HEK293T (cell line): ENCODE data around the gene POLR3A.

Experiments used
- ARNT ChIP-seq: fragments of 450-650 bp; IDR thresholded peaks from 2 replicates; pipeline ENCODE4 v1.6.1; 2017; ENCODE audit warnings: mild to moderate bottlenecking
- BHLHE40 ChIP-seq: fragments of 450-650 bp; IDR thresholded peaks from 2 replicates; pipeline ENCODE4 v1.6.1; 2016; ENCODE audit warnings: mild to moderate bottlenecking, moderate library complexity, borderline replicate concordance
- CTBP1 ChIP-seq: fragments of 450-650 bp; IDR thresholded peaks from 2 replicates; pipeline ENCODE4 v1.6.1; 2016; ENCODE audit warnings: borderline replicate concordance
- ELF4 ChIP-seq: fragments of 450-650 bp; IDR thresholded peaks from 2 replicates; pipeline ENCODE4 v1.6.1; 2017; ENCODE audit warnings: antibody characterized with exemption
- FOXA1 ChIP-seq: fragments of 450-650 bp; IDR thresholded peaks from 2 replicates; pipeline ENCODE4 v1.6.1; 2016; ENCODE audit warnings: mild to moderate bottlenecking
- FOXM1 ChIP-seq: fragments of 450-650 bp; IDR thresholded peaks from 2 replicates; pipeline ENCODE4 v1.6.1; 2017; ENCODE audit warnings: mild to moderate bottlenecking, borderline replicate concordance
- HDGF ChIP-seq: fragments of 450-650 bp; IDR thresholded peaks from 2 replicates; pipeline ENCODE4 v1.6.1; 2017; ENCODE audit warnings: antibody characterized with exemption, borderline replicate concordance
- L3MBTL2 ChIP-seq: fragments of 450-650 bp; conservative IDR thresholded peaks from 2 replicates; pipeline ENCODE4 v1.6.1; 2016; ENCODE audit warnings: mild to moderate bottlenecking
- NFRKB ChIP-seq: fragments of 450-650 bp; IDR thresholded peaks from 2 replicates; pipeline ENCODE4 v1.6.1; 2016; ENCODE audit warnings: mild to moderate bottlenecking, moderate library complexity
- SP1 ChIP-seq: fragments of 450-650 bp; IDR thresholded peaks from 2 replicates; pipeline ENCODE4 v1.6.1; 2017
- TARDBP ChIP-seq: fragments of 450-650 bp; IDR thresholded peaks from 2 replicates; pipeline ENCODE4 v1.6.1; 2016
- ZNF384 ChIP-seq: fragments of 450-650 bp; IDR thresholded peaks from 2 replicates; pipeline ENCODE4 v1.6.1; 2016
- TF ChIP-seq, protein P1 (sequence below): fragments of 450-650 bp; IDR thresholded peaks from 2 replicates; pipeline ENCODE4 v1.6.1; 2016

DNA sequence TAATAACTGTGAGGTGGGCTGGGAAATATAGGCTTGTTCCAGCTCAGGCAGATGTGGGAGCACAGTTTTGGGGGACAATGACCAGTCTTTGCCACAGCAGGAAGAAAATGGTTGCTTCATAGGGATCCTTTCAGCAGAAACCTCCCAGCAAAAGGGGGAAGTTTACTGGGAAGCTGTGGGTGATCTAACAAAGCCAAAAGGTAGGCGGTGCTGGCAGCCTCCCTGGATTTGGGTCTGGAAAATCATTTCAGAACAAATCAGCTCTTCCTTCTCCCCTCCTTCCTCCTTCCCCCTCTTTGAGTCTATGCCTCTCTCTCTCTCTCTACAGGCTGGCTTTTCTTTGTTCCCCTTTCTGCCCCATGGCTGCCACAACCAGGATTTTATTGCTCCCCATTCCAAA, 20.5 kb upstream of the POLR3A start:
- TF ChIP-seq TARDBP, result no peak
- TF ChIP-seq HDGF, result no peak
- TF ChIP-seq FOXM1, result no peak
- no peak for TF ChIP-seq ARNT
- no peak for TF ChIP-seq ELF4
- no peak for TF ChIP-seq CTBP1
- no peak for TF ChIP-seq NFRKB
- no peak for TF ChIP-seq FOXA1
- TF ChIP-seq BHLHE40, result no peak
- no peak for TF ChIP-seq SP1
- TF ChIP-seq, protein P1, sequence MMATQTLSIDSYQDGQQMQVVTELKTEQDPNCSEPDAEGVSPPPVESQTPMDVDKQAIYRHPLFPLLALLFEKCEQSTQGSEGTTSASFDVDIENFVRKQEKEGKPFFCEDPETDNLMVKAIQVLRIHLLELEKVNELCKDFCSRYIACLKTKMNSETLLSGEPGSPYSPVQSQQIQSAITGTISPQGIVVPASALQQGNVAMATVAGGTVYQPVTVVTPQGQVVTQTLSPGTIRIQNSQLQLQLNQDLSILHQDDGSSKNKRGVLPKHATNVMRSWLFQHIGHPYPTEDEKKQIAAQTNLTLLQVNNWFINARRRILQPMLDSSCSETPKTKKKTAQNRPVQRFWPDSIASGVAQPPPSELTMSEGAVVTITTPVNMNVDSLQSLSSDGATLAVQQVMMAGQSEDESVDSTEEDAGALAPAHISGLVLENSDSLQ, result no peak
- no peak for TF ChIP-seq L3MBTL2
- TF ChIP-seq ZNF384, result no peak
